K562 (cell line): ENCODE measurements around the gene ETS1. TPM values are rescaled to one million over a fixed set of nuclear protein-coding genes. Genes with fewer than 3 reads are reported as not detected.

Experiments
- ATAC-seq: fragments of 200-7000 bp; cut with Tn5 transposase; 3 replicates; pipeline ENCODE4 v1.9.1; 2020; ENCODE audit warnings: moderate library complexity
- BruUV-seq: library from RNA; stranded (reverse); fragments of 400-500 nt; replicated peaks from 2 replicates; lab custom pipeline; 2021; lab: Mats Ljungman, UMichigan
- CTCF ChIA-PET: fragments of 300-600 bp; formaldehyde crosslinking; extraction: SDS; loops from one replicate; lab custom pipeline; 2021; ENCODE audit warnings: low intra/inter-chr PET ratio; lab: Yijun Ruan, JAX
- POLR2A ChIA-PET: fragments of 300-600, 350-650 bp; sonication (Branson Sonifier 250); formaldehyde crosslinking; extraction: SDS; loops from one replicate; lab custom pipeline; 2021; ENCODE audit warnings: antibody characterized with exemption, inconsistent platforms; lab: Yijun Ruan, JAX
- DNase-seq, 4 experiments: peaks; one replicate each; pipeline versions ENCODE4 v3.0.0 to v3.0.0-alpha.2; 2011 to 2018; ENCODE audit warnings: low spot score in 3 of 4, mixed read lengths in 3 of 4; ENCODE audit errors: extremely low read depth in 1 of 4
- FAIRE-seq: peaks from 2 replicates; lab custom pipeline; 2011; peaks lifted over from hg19 to GRCh38; lab: Jason Lieb, UNC
- H2AFZ ChIP-seq: 2 replicates; pipeline ENCODE4 v1.6.0; 2011; ENCODE audit warnings: low read depth, low read length, control low read depth, inconsistent platforms
- H3K27ac ChIP-seq: fragments of 200-600 bp; 3 replicates; pipeline ENCODE4 v1.8.0; 2011; ENCODE audit warnings: low read depth, mild to moderate bottlenecking, control low read depth, inconsistent platforms, low read length, moderate library complexity, mixed read lengths; ENCODE audit errors: extremely low read depth
- H3K27me3 ChIP-seq, 2 experiments: fragments of 300-600 bp in 1 of 2; 2 replicates in 1 of 2; 3 replicates in 1 of 2; pipeline versions ENCODE4 v1.6.0 to v1.8.0; 2011; ENCODE audit warnings: inconsistent platforms in 2 of 2, low read length in 2 of 2, mild to moderate bottlenecking in 1 of 2, mixed read lengths in 1 of 2, moderate library complexity in 1 of 2; ENCODE audit not compliant: control insufficient read depth in 2 of 2, insufficient read depth in 2 of 2
- H3K36me3 ChIP-seq: fragments of 300-600 bp; 3 replicates; pipeline ENCODE4 v1.8.0; 2011; ENCODE audit warnings: mild to moderate bottlenecking, low read length, inconsistent platforms; ENCODE audit not compliant: control insufficient read depth, insufficient read depth
- H3K4me1 ChIP-seq, 2 experiments: fragments of 200-600 bp in 1 of 2; replicated peaks in 1 of 2; 2 replicates in 1 of 2; 3 replicates in 1 of 2; pipeline versions ENCODE4 v1.5.1 to v1.8.0; 2011; ENCODE audit warnings: inconsistent platforms in 2 of 2, low read length in 2 of 2, mild to moderate bottlenecking in 1 of 2, mixed read lengths in 1 of 2, moderate library complexity in 1 of 2; ENCODE audit not compliant: control insufficient read depth in 2 of 2, insufficient read depth in 2 of 2
- H3K4me2 ChIP-seq: 2 replicates; pipeline ENCODE4 v1.6.1; 2011; ENCODE audit warnings: low read length, control low read depth, inconsistent platforms, mixed read lengths; ENCODE audit not compliant: insufficient read depth
- H3K4me3 ChIP-seq: fragments of 200-600 bp; sonication (generic), shearing (Covaris generic); 2 replicates; pipeline ENCODE4 v1.5.1; 2016; ENCODE audit warnings: control low read depth, inconsistent platforms
- H3K79me2 ChIP-seq: fragments of 200-600 bp; 3 replicates; pipeline ENCODE4 v1.8.0; 2011; ENCODE audit warnings: low read length, inconsistent platforms; ENCODE audit not compliant: control insufficient read depth, insufficient read depth
- H3K9ac ChIP-seq, 2 experiments: 2 replicates each; pipeline versions ENCODE4 v1.6.0 to v1.6.1; 2011; ENCODE audit warnings: low read depth in 2 of 2, low read length in 2 of 2, control low read depth in 1 of 2, inconsistent platforms in 1 of 2, mild to moderate bottlenecking in 1 of 2, mixed read lengths in 1 of 2; ENCODE audit not compliant: insufficient read depth in 1 of 2
- H3K9me1 ChIP-seq: one replicate; pipeline ENCODE4 v1.6.0; 2011; ENCODE audit warnings: inconsistent platforms, mild to moderate bottlenecking, low read length, moderate library complexity; ENCODE audit not compliant: control insufficient read depth, insufficient read depth
- H3K9me3 ChIP-seq: replicated peaks from 2 replicates; pipeline ENCODE4 v1.5.1; 2011; ENCODE audit warnings: low read depth, low read length, inconsistent platforms; ENCODE audit not compliant: control insufficient read depth, insufficient read depth
- H4K20me1 ChIP-seq: replicated peaks from 2 replicates; pipeline ENCODE4 v1.6.1; 2011; ENCODE audit warnings: low read length, inconsistent platforms, mixed read lengths; ENCODE audit not compliant: control insufficient read depth, insufficient read depth
- ARID2 ChIP-seq: fragments of 450-650 bp; IDR thresholded peaks from 2 replicates; pipeline ENCODE4 v1.6.1; 2017; ENCODE audit warnings: antibody characterized with exemption, mild to moderate bottlenecking
- CBX1 ChIP-seq: sonication (generic); IDR thresholded peaks from 2 replicates; pipeline ENCODE4 v1.6.1; 2016; ENCODE audit warnings: antibody characterized with exemption, low read depth, mild to moderate bottlenecking
- CTBP1 ChIP-seq: fragments of 450-650 bp; IDR thresholded peaks from 2 replicates; pipeline ENCODE4 v1.6.1; 2016; ENCODE audit warnings: borderline replicate concordance
- FOXA3 ChIP-seq, 2 experiments: fragments of 450-650 bp in 1 of 2; sonication (generic) in 1 of 2; formaldehyde crosslinking; IDR thresholded peaks in 1 of 2; conservative IDR thresholded peaks in 1 of 2; 2 replicates each; pipeline versions ENCODE4 v1.4.0 to v1.8.0; 2020 to 2022; ENCODE audit warnings: mild to moderate bottlenecking in 2 of 2, missing genetic modification reagents in 1 of 2
- KAT7 ChIP-seq: sonication (generic); formaldehyde crosslinking; IDR thresholded peaks from 2 replicates; pipeline ENCODE4 v1.8.0; 2022; ENCODE audit warnings: missing genetic modification reagents, mild to moderate bottlenecking, borderline replicate concordance
- MTA2 ChIP-seq: fragments of 450-650 bp; IDR thresholded peaks from 2 replicates; pipeline ENCODE4 v1.6.1; 2016; ENCODE audit warnings: low read depth
- MTA3 ChIP-seq: fragments of 450-650 bp; formaldehyde crosslinking; IDR thresholded peaks from 2 replicates; pipeline ENCODE4 v1.6.1; 2017; ENCODE audit warnings: mild to moderate bottlenecking, borderline replicate concordance
- RBM22 ChIP-seq: fragments of 200-400 bp; formaldehyde crosslinking; IDR thresholded peaks from 2 replicates; pipeline ENCODE4 v1.6.1; 2018; ENCODE audit warnings: low read length, low read depth; ENCODE audit not compliant: poor library complexity, severe bottlenecking
- YBX1 ChIP-seq: fragments of 450-650 bp; IDR thresholded peaks from 2 replicates; pipeline ENCODE4 v1.7.1; 2016; ENCODE audit warnings: mild to moderate bottlenecking
- ZKSCAN3 ChIP-seq: fragments of 250-450 bp; sonication (Bioruptor Pico); IDR thresholded peaks from 2 replicates; pipeline ENCODE4 v1.4.0; 2020
- ZNF316 ChIP-seq: fragments of 450-650 bp; IDR thresholded peaks from 2 replicates; pipeline ENCODE4 v1.6.1; 2016
- ZNF318 ChIP-seq, 2 experiments: fragments of 450-650 bp; IDR thresholded peaks; 2 replicates each; pipeline ENCODE4 v1.6.1; 2016; ENCODE audit warnings: mild to moderate bottlenecking in 2 of 2, borderline replicate concordance in 1 of 2, low read depth in 1 of 2, moderate library complexity in 1 of 2
- WGBS: fragments of 100-300 bp; shearing (Covaris generic); methylation state at CpG from one replicate; pipeline ENCODE4 v1.1.6; 2016; ENCODE audit warnings: low coverage, mixed read lengths; ENCODE audit not compliant: insufficient coverage; ENCODE audit errors: missing lambda C conversion rate; 5-methylcytosine and 5-hydroxymethylcytosine counted together
- in situ Hi-C: fragments of 300-500 bp; cut with MboI; formaldehyde crosslinking; loops from 4 replicates; pipeline ENCODE4 v1.15.0; 2018; ENCODE audit warnings: inconsistent platforms, mixed read lengths
- intact Hi-C: fragments of 100-400 bp; cut with micrococcal nuclease; formaldehyde crosslinking; loops from 2 replicates; pipeline ENCODE4 v1.14.2; 2022
- polyA plus RNA-seq, 8 experiments: library from polyadenylated mRNA; depleted of rRNA in 4 of 8; stranded (reverse) in 5 of 8; unstranded in 3 of 8; fragments of >200 nt; fragmentation: Nextera tagmentation in 2 of 8; fragmentation: Illumina TruSeq in 1 of 8; extraction: Ambion mirVana in 2 of 8; extraction: Trizol in 1 of 8; gene quantifications; 2 replicates each; pipeline versions ENCODE4 v1.2.1 to v1.2.3, GENCODE V29; 2011 to 2014; ENCODE audit warnings: inconsistent platforms in 1 of 8, missing spikeins in 1 of 8
- total RNA-seq, 7 experiments: library from RNA; depleted of rRNA in 6 of 7; stranded (reverse); fragments of >200 nt in 6 of 7; fragmentation: Illumina TruSeq in 2 of 7; extraction: Trizol in 2 of 7; gene quantifications; 2 replicates each; pipeline versions ENCODE4 v1.2.1 to v1.2.3, GENCODE V29; 2011 to 2021; ENCODE audit warnings: low replicate concordance in 1 of 7
- TF ChIP-seq, protein P1 (sequence below): fragments of 250-450 bp; sonication (Bioruptor Pico); IDR thresholded peaks from 2 replicates; pipeline ENCODE4 v1.5.0; 2021

The ETS1 gene
- total and polyA plus RNA-seq, 9 of the 15 experiments (the other 6 are each of a cell fraction or from before 2014, with no cell fraction given) = 0.04 to 1.4 (median 0.23) TPM

DNA sequence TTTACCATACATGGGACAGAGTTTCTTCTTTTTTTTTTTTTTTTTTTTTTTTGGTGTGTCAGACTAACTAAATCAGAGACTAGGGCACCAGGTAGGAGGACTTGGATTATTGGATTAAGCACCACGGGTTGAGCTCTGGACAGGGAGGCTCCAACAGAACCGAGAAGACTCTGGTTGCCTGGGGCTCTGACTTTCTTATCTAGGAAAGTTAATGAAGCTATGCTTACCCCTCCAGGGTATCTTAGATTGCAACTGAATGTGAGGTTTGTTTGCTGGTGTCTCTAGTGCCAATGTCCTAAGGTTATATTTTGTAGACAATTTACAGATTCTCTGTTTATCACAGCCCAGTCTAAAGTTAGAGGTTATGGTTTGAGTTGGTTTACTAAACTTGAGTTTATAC lies 18.1 kb downstream of the ETS1 start:
- H3K27ac ChIP-seq = no peak overlapping the region
- H3K4me2 ChIP-seq = no peak overlapping the region
- no peaks in the 10 kb centered on the region for H3K36me3 ChIP-seq
- BruUV-seq = no TSS peak
- ChIA-PET CTCF (no interaction called here), POLR2A (no interaction called here)
- DNase-seq = no peak
- H2AFZ ChIP-seq = no peak overlapping the region
- H3K9me3 ChIP-seq = no peaks in the 10 kb centered on the region
- H3K4me3 ChIP-seq = no peak overlapping the region
- H3K27me3 ChIP-seq = no peaks in the 10 kb centered on the region; a peak in 1 of 5 replicates
- H3K9me1 ChIP-seq = no peaks in the 10 kb centered on the region
- FAIRE-seq = no peak
- no peaks in the 10 kb centered on the region for H3K79me2 ChIP-seq
- intact Hi-C loops = no loop called here
- H3K9ac ChIP-seq = no peak overlapping the region
- 0% methylated on average over 2 of the region's 2 CpGs for WGBS
- no peaks in the 10 kb centered on the region; the same call in 1 of the 2 replicates for H4K20me1 ChIP-seq
- in situ Hi-C loops = no loop called here
- no peaks in the 10 kb centered on the region for H3K4me1 ChIP-seq
- no peak for ATAC-seq
- TF ChIP-seq ARID2 (no peak), CBX1 (no peak), YBX1 (no peak), CTBP1 (no peak), ZNF316 (no peak), FOXA3 (CRISPR knock-in tag; conservative IDR thresholded peaks at IDR 0.05 in 1 of 2, IDR thresholded peaks at IDR 0.05 in 1 of 2) (no peak), ZNF318 (IDR thresholded peaks at IDR 0.05; ENCODE audit: borderline replicate concordance in 1 of 2, low read depth in 1 of 2) (no peak), MTA2 (no peak), ZKSCAN3 (no peak), MTA3 (no peak), RBM22 (no peak), KAT7 (CRISPR knock-in tag) (no peak)
- TF ChIP-seq, protein P1, sequence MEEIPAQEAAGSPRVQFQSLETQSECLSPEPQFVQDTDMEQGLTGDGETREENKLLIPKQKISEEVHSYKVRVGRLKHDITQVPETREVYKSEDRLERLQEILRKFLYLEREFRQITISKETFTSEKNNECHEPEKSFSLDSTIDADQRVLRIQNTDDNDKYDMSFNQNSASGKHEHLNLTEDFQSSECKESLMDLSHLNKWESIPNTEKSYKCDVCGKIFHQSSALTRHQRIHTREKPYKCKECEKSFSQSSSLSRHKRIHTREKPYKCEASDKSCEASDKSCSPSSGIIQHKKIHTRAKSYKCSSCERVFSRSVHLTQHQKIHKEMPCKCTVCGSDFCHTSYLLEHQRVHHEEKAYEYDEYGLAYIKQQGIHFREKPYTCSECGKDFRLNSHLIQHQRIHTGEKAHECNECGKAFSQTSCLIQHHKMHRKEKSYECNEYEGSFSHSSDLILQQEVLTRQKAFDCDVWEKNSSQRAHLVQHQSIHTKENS (CRISPR knock-in tag) = no peak
